K562 (cell line): ENCODE results near the gene KIAA0513. TPM values are rescaled to one million over a fixed set of nuclear protein-coding genes. Genes with fewer than 3 reads are reported as not detected.
A peak's percentile ranks its signal among the peaks of the same experiment; 100 is the strongest.

ENCODE experiments used
- ATAC-seq: fragments of 200-7000 bp; cut with Tn5 transposase; 3 replicates; pipeline ENCODE4 v1.9.1; 2020; ENCODE audit warnings: moderate library complexity
- BruUV-seq: library from RNA; stranded (reverse); fragments of 400-500 nt; replicated peaks from 2 replicates; lab custom pipeline; 2021; lab: Mats Ljungman, UMichigan
- CTCF ChIA-PET: fragments of 300-600 bp; formaldehyde crosslinking; extraction: SDS; loops from one replicate; lab custom pipeline; 2021; ENCODE audit warnings: low intra/inter-chr PET ratio; lab: Yijun Ruan, JAX
- POLR2A ChIA-PET: fragments of 300-600, 350-650 bp; sonication (Branson Sonifier 250); formaldehyde crosslinking; extraction: SDS; loops from one replicate; lab custom pipeline; 2021; ENCODE audit warnings: antibody characterized with exemption, inconsistent platforms; lab: Yijun Ruan, JAX
- DNase-seq, 4 experiments: peaks; one replicate each; pipeline versions ENCODE4 v3.0.0 to v3.0.0-alpha.2; 2011 to 2018; ENCODE audit warnings: low spot score in 3 of 4, mixed read lengths in 3 of 4; ENCODE audit errors: extremely low read depth in 1 of 4
- FAIRE-seq: peaks from 2 replicates; lab custom pipeline; 2011; peaks lifted over from hg19 to GRCh38; lab: Jason Lieb, UNC
- H2AFZ ChIP-seq: 2 replicates; pipeline ENCODE4 v1.6.0; 2011; ENCODE audit warnings: low read depth, low read length, control low read depth, inconsistent platforms
- H3K27ac ChIP-seq: fragments of 200-600 bp; 3 replicates; pipeline ENCODE4 v1.8.0; 2011; ENCODE audit warnings: low read depth, mild to moderate bottlenecking, control low read depth, inconsistent platforms, low read length, moderate library complexity, mixed read lengths; ENCODE audit errors: extremely low read depth
- H3K27me3 ChIP-seq, 2 experiments: fragments of 300-600 bp in 1 of 2; 2 replicates in 1 of 2; 3 replicates in 1 of 2; pipeline versions ENCODE4 v1.6.0 to v1.8.0; 2011; ENCODE audit warnings: inconsistent platforms in 2 of 2, low read length in 2 of 2, mild to moderate bottlenecking in 1 of 2, mixed read lengths in 1 of 2, moderate library complexity in 1 of 2; ENCODE audit not compliant: control insufficient read depth in 2 of 2, insufficient read depth in 2 of 2
- H3K36me3 ChIP-seq: fragments of 300-600 bp; 3 replicates; pipeline ENCODE4 v1.8.0; 2011; ENCODE audit warnings: mild to moderate bottlenecking, low read length, inconsistent platforms; ENCODE audit not compliant: control insufficient read depth, insufficient read depth
- H3K4me1 ChIP-seq, 2 experiments: fragments of 200-600 bp in 1 of 2; replicated peaks in 1 of 2; 2 replicates in 1 of 2; 3 replicates in 1 of 2; pipeline versions ENCODE4 v1.5.1 to v1.8.0; 2011; ENCODE audit warnings: inconsistent platforms in 2 of 2, low read length in 2 of 2, mild to moderate bottlenecking in 1 of 2, mixed read lengths in 1 of 2, moderate library complexity in 1 of 2; ENCODE audit not compliant: control insufficient read depth in 2 of 2, insufficient read depth in 2 of 2
- H3K4me2 ChIP-seq: 2 replicates; pipeline ENCODE4 v1.6.1; 2011; ENCODE audit warnings: low read length, control low read depth, inconsistent platforms, mixed read lengths; ENCODE audit not compliant: insufficient read depth
- H3K4me3 ChIP-seq: fragments of 200-600 bp; sonication (generic), shearing (Covaris generic); 2 replicates; pipeline ENCODE4 v1.5.1; 2016; ENCODE audit warnings: control low read depth, inconsistent platforms
- H3K79me2 ChIP-seq: fragments of 200-600 bp; 3 replicates; pipeline ENCODE4 v1.8.0; 2011; ENCODE audit warnings: low read length, inconsistent platforms; ENCODE audit not compliant: control insufficient read depth, insufficient read depth
- H3K9ac ChIP-seq, 2 experiments: 2 replicates each; pipeline versions ENCODE4 v1.6.0 to v1.6.1; 2011; ENCODE audit warnings: low read depth in 2 of 2, low read length in 2 of 2, control low read depth in 1 of 2, inconsistent platforms in 1 of 2, mild to moderate bottlenecking in 1 of 2, mixed read lengths in 1 of 2; ENCODE audit not compliant: insufficient read depth in 1 of 2
- H3K9me1 ChIP-seq: one replicate; pipeline ENCODE4 v1.6.0; 2011; ENCODE audit warnings: inconsistent platforms, mild to moderate bottlenecking, low read length, moderate library complexity; ENCODE audit not compliant: control insufficient read depth, insufficient read depth
- H3K9me3 ChIP-seq: replicated peaks from 2 replicates; pipeline ENCODE4 v1.5.1; 2011; ENCODE audit warnings: low read depth, low read length, inconsistent platforms; ENCODE audit not compliant: control insufficient read depth, insufficient read depth
- H4K20me1 ChIP-seq: replicated peaks from 2 replicates; pipeline ENCODE4 v1.6.1; 2011; ENCODE audit warnings: low read length, inconsistent platforms, mixed read lengths; ENCODE audit not compliant: control insufficient read depth, insufficient read depth
- NFIX ChIP-seq: fragments of 250-450 bp; sonication (Bioruptor Pico); IDR thresholded peaks from 2 replicates; pipeline ENCODE4 v1.4.0; 2020; ENCODE audit warnings: low read depth, mild to moderate bottlenecking, moderate library complexity
- RB1 ChIP-seq: fragments of 450-650 bp; IDR thresholded peaks from 2 replicates; pipeline ENCODE4 v1.6.1; 2017; ENCODE audit warnings: low read depth, mild to moderate bottlenecking
- ZNF175 ChIP-seq: fragments of 200-800 bp; sonication (Bioruptor generic); IDR thresholded peaks from 2 replicates; pipeline ENCODE4 v1.6.1; 2016; ENCODE audit warnings: low read depth, mild to moderate bottlenecking, missing genetic modification characterization, missing compliant biosample characterization
- ZNF280B ChIP-seq: fragments of 250-450 bp; sonication (Bioruptor Pico); IDR thresholded peaks from 2 replicates; pipeline ENCODE4 v1.5.1; 2021; ENCODE audit warnings: mild to moderate bottlenecking
- WGBS: fragments of 100-300 bp; shearing (Covaris generic); methylation state at CpG from one replicate; pipeline ENCODE4 v1.1.6; 2016; ENCODE audit warnings: low coverage, mixed read lengths; ENCODE audit not compliant: insufficient coverage; ENCODE audit errors: missing lambda C conversion rate; 5-methylcytosine and 5-hydroxymethylcytosine counted together
- in situ Hi-C: fragments of 300-500 bp; cut with MboI; formaldehyde crosslinking; loops from 4 replicates; pipeline ENCODE4 v1.15.0; 2018; ENCODE audit warnings: inconsistent platforms, mixed read lengths
- intact Hi-C: fragments of 100-400 bp; cut with micrococcal nuclease; formaldehyde crosslinking; loops from 2 replicates; pipeline ENCODE4 v1.14.2; 2022
- polyA plus RNA-seq, 8 experiments: library from polyadenylated mRNA; depleted of rRNA in 4 of 8; stranded (reverse) in 5 of 8; unstranded in 3 of 8; fragments of >200 nt; fragmentation: Nextera tagmentation in 2 of 8; fragmentation: Illumina TruSeq in 1 of 8; extraction: Ambion mirVana in 2 of 8; extraction: Trizol in 1 of 8; gene quantifications; 2 replicates each; pipeline versions ENCODE4 v1.2.1 to v1.2.3, GENCODE V29; 2011 to 2014; ENCODE audit warnings: inconsistent platforms in 1 of 8, missing spikeins in 1 of 8
- total RNA-seq, 7 experiments: library from RNA; depleted of rRNA in 6 of 7; stranded (reverse); fragments of >200 nt in 6 of 7; fragmentation: Illumina TruSeq in 2 of 7; extraction: Trizol in 2 of 7; gene quantifications; 2 replicates each; pipeline versions ENCODE4 v1.2.1 to v1.2.3, GENCODE V29; 2011 to 2021; ENCODE audit warnings: low replicate concordance in 1 of 7

The KIAA0513 gene
- total and polyA plus RNA-seq, 9 of the 15 experiments (the other 6 are each of a cell fraction or from before 2014, with no cell fraction given), result 0.18 to 13.7 (median 10.2) TPM

- Histone ChIP-seq H3K4me1 (peaks cover 6 to 57% of the 10 kb centered on the region in 2 experiments; a peak in 3 of 5 replicates), H3K4me3 (no peak overlapping the region), H4K20me1 (no peaks in the 10 kb centered on the region; the same call in 1 of the 2 replicates), H3K36me3 (peaks cover 5% of the 10 kb centered on the region; the same call in 1 of the 3 replicates), H2AFZ (no peak overlapping the region), H3K9me1 (no peaks in the 10 kb centered on the region), H3K4me2 (no peak overlapping the region), H3K79me2 (no peaks in the 10 kb centered on the region), H3K9me3 (no peaks in the 10 kb centered on the region), H3K27ac (no peak overlapping the region), H3K27me3 (no peaks in the 10 kb centered on the region), H3K9ac (peak overlapping the region in 1 of 2 experiments; percentile 43; a peak in 2 of 4 replicates)
- ATAC-seq (no peak), FAIRE-seq (no peak), DNase-seq (no peak)
- TF ChIP-seq ZNF280B (CRISPR knock-in tag) (no peak), NFIX (CRISPR knock-in tag) (no peak), ZNF175 (no peak), RB1 (no peak)
- WGBS, result 73% methylated on average over 17 of the region's 17 CpGs
- intact Hi-C loops (loop anchor here (2.0 to 10.0 kb wide), 4 partner anchors 58 to 461 kb away; partner anchors contain the start of gene KIAA0513), in situ Hi-C loops (no loop called here)
- ChIA-PET CTCF (interaction anchor here (1.0 to 2.1 kb wide), 4 partner anchors 29 to 332 kb away, joined by 3 to 11 read pairs (median 4); no protein-coding TSS in a partner anchor), POLR2A (interaction anchor here (0.6 to 2.3 kb wide), 2 partner anchors 11 to 448 kb away, joined by 3 to 8 read pairs; no protein-coding TSS in a partner anchor)
- BruUV-seq, result no TSS peak
These were observed 58.1 kb downstream of the KIAA0513 start for GRCh38 chr16:85085721-85086120.
